Measurements from ENCODE around the gene PHF12. TPM values are rescaled to one million over a fixed set of nuclear protein-coding genes. Genes with fewer than 3 reads are reported as not detected.

The PHF12 gene
- total RNA-seq, 1 experiment from 2014 or later: 36.0 TPM

GRCh38 chr17:28885363-28885762, 66.0 kb downstream of the PHF12 start:
- CTCF ChIA-PET: no interaction called here
- H3K27me3 ChIP-seq (ENCODE audit: insufficient read depth, low read depth): no peaks in the 10 kb centered on the region
- no TSS peak for BruUV-seq (replicated peaks)

DNA sequence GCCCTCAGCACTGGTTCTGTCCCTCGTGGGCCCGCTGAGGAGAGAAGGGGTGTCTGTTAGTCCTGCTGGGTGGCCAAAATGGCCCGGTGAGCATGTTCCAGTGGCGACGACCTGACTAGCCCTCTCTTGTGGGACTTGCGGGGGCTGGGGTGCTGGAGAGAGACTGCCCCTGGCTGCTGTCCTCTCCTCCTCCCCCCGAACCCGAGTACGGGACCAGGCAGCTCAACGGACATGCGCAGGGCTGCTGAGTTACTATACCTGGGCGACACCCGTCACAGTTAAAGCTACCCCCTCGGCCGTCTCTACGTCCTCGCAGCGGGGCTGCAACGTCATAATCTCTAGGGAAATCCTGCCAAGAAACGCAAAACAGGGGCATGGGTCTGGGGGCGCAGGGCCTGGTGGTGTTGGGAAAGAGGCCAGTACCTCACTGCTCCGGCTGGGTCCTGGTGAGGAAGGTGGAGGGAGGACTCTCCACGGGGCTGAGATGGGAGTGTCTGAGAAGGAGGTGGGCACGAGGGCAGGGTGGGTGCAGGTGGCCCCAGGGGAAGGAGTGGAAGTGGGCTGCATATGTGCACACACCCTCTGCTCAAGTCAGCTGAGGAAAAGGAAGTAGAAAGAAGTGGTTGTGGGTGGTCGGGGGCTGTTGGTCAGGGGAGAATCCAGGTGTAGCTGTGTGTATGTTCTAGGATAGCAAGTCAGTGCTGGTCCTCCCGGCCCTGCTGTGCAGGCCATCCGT, 67.2 kb downstream of the PHF12 start:
- no peak overlapping the region for H3K27ac ChIP-seq
- BruUV-seq (replicated peaks): no TSS peak
- DNase-seq: no peak
- no peaks in the 10 kb centered on the region for H3K4me1 ChIP-seq (replicated peaks; ENCODE audit: insufficient read depth)
- no peak overlapping the region for H3K4me3 ChIP-seq
- no peak overlapping the region for H3K4me2 ChIP-seq
- H3K36me3 ChIP-seq (ENCODE audit: low read depth): no peaks in the 10 kb centered on the region
- H3F3A ChIP-seq (ENCODE audit: insufficient read depth, low read depth): no peaks in the 10 kb centered on the region
- H4K20me1 ChIP-seq (ENCODE audit: insufficient read depth): no peaks in the 10 kb centered on the region
- intact Hi-C loops (cut with micrococcal nuclease; ENCODE audit: unreplicated experiment): no loop called here
- H3K79me2 ChIP-seq (ENCODE audit: low read depth): no peaks in the 10 kb centered on the region
- CTCF ChIA-PET: no interaction called here
- no peaks in the 10 kb centered on the region for H3K9me3 ChIP-seq (ENCODE audit: insufficient read depth, low read depth)
- no peaks in the 10 kb centered on the region for H3K9me2 ChIP-seq (ENCODE audit: insufficient read depth)
- POLR2A ChIA-PET (ENCODE audit: unreplicated experiment): no interaction called here
- H3K27me3 ChIP-seq (ENCODE audit: insufficient read depth, low read depth): no peaks in the 10 kb centered on the region
- no peak for TF ChIP-seq EZH2 (IDR thresholded peaks at IDR 0.05; ENCODE audit: low read depth)
- TF ChIP-seq, protein P1, sequence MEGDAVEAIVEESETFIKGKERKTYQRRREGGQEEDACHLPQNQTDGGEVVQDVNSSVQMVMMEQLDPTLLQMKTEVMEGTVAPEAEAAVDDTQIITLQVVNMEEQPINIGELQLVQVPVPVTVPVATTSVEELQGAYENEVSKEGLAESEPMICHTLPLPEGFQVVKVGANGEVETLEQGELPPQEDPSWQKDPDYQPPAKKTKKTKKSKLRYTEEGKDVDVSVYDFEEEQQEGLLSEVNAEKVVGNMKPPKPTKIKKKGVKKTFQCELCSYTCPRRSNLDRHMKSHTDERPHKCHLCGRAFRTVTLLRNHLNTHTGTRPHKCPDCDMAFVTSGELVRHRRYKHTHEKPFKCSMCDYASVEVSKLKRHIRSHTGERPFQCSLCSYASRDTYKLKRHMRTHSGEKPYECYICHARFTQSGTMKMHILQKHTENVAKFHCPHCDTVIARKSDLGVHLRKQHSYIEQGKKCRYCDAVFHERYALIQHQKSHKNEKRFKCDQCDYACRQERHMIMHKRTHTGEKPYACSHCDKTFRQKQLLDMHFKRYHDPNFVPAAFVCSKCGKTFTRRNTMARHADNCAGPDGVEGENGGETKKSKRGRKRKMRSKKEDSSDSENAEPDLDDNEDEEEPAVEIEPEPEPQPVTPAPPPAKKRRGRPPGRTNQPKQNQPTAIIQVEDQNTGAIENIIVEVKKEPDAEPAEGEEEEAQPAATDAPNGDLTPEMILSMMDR (conservative IDR thresholded peaks at IDR 0.05): no peak
- no peak overlapping the region for H2AFZ ChIP-seq

More at GRCh38 chr17:28885363-28885762, 66.0 kb downstream of the PHF12 start:
- Histone ChIP-seq H3K9me3 (ENCODE audit: insufficient read depth, low read depth) (no peaks in the 10 kb centered on the region), H2AFZ (no peak overlapping the region), H3K4me1 (replicated peaks; ENCODE audit: insufficient read depth) (no peaks in the 10 kb centered on the region), H4K20me1 (ENCODE audit: insufficient read depth) (no peaks in the 10 kb centered on the region), H3K9me2 (ENCODE audit: insufficient read depth) (no peaks in the 10 kb centered on the region), H3K4me2 (no peak overlapping the region), H3F3A (ENCODE audit: insufficient read depth, low read depth) (0 out of 2 replicates have a peak, but pooled peaks cover under 1% of the 10 kb centered on the region), H3K4me3 (no peak overlapping the region), H3K27ac (no peak overlapping the region), H3K79me2 (ENCODE audit: low read depth) (no peaks in the 10 kb centered on the region), H3K36me3 (ENCODE audit: low read depth) (no peaks in the 10 kb centered on the region)
- DNase-seq: no peak
- intact Hi-C loops (cut with micrococcal nuclease; ENCODE audit: unreplicated experiment): no loop called here
- TF ChIP-seq EZH2 (IDR thresholded peaks at IDR 0.05; ENCODE audit: low read depth): no peak
- TF ChIP-seq, protein P1 (conservative IDR thresholded peaks at IDR 0.05): no peak
- POLR2A ChIA-PET (ENCODE audit: unreplicated experiment): no interaction called here

GRCh38 chr17:28882154-28882895, 69.0 kb downstream of the PHF12 start:
- Histone ChIP-seq H3K27me3 (ENCODE audit: insufficient read depth, low read depth) (no peaks in the 10 kb centered on the region), H2AFZ (no peak overlapping the region), H3K36me3 (ENCODE audit: low read depth) (no peaks in the 10 kb centered on the region), H3F3A (ENCODE audit: insufficient read depth, low read depth) (peaks cover 6% of the 10 kb centered on the region; the same call in 1 of the 2 replicates), H3K4me3 (no peak overlapping the region), H3K4me2 (no peak overlapping the region), H4K20me1 (ENCODE audit: insufficient read depth) (no peaks in the 10 kb centered on the region), H3K27ac (no peak overlapping the region), H3K9me3 (ENCODE audit: insufficient read depth, low read depth) (no peaks in the 10 kb centered on the region), H3K4me1 (replicated peaks; ENCODE audit: insufficient read depth) (no peaks in the 10 kb centered on the region), H3K9me2 (ENCODE audit: insufficient read depth) (no peaks in the 10 kb centered on the region), H3K79me2 (ENCODE audit: low read depth) (no peaks in the 10 kb centered on the region)
- ChIA-PET POLR2A (ENCODE audit: unreplicated experiment) (no interaction called here), CTCF (interaction anchor here (0.7 kb wide), 1 partner anchor 26 kb away, joined by 3 read pairs; no protein-coding TSS in a partner anchor)
- intact Hi-C loops (cut with micrococcal nuclease; ENCODE audit: unreplicated experiment): no loop called here
- BruUV-seq (replicated peaks): no TSS peak
- no peak for DNase-seq
- TF ChIP-seq EZH2 (IDR thresholded peaks at IDR 0.05; ENCODE audit: low read depth): no peak
- TF ChIP-seq, protein P1 (conservative IDR thresholded peaks at IDR 0.05): no peak
